NCI-H510A (cell line): ENCODE data around the gene HDAC4.
"Not testable (repeated sequence)": the region's sequence is repeated elsewhere in the genome, so short reads cannot be mapped to it uniquely, and the experiment has no call there.

Source experiments
- DNase-seq: peaks from one replicate; lab custom pipeline; 2025; lab: John Stamatoyannopoulos, UW

The HDAC4 gene

GRCh38 chr2:239042551-239043320 is 358.1 kb downstream of the HDAC4 start:
- no peak for DNase-seq

GRCh38 chr2:239042046-239042445 is 358.8 kb downstream of the HDAC4 start:
- DNase-seq, result no peak

- no peak for DNase-seq
Observed at GRCh38 chr2:239041062-239041461, 359.8 kb downstream of the HDAC4 start.

GRCh38 chr2:239040152-239040761 is 360.6 kb downstream of the HDAC4 start:
- no peak for DNase-seq

GRCh38 chr2:239039479-239039861 is 361.4 kb downstream of the HDAC4 start:
- no peak for DNase-seq

GRCh38 chr2:239038773-239039478 is 361.9 kb downstream of the HDAC4 start:
- DNase-seq, result no peak

- not testable (repeated sequence) for DNase-seq
Observed at GRCh38 chr2:239038284-239038683, 362.5 kb downstream of the HDAC4 start.

- no peak for DNase-seq
Observed at GRCh38 chr2:239037559-239037910, 363.3 kb downstream of the HDAC4 start.

GRCh38 chr2:239036819-239037558 is 363.8 kb downstream of the HDAC4 start:
- no peak for DNase-seq

GRCh38 chr2:239035997-239036731 is 364.7 kb downstream of the HDAC4 start:
- DNase-seq, result no peak

GRCh38 chr2:239035361-239035814 is 365.4 kb downstream of the HDAC4 start:
- no peak for DNase-seq

GRCh38 chr2:239034561-239035341 is 366.1 kb downstream of the HDAC4 start:
- DNase-seq, result no peak

GRCh38 chr2:239033801-239034560 is 366.8 kb downstream of the HDAC4 start:
- DNase-seq, result no peak

GRCh38 chr2:239029958-239030357 is 370.9 kb downstream of the HDAC4 start:
- no peak for DNase-seq

- DNase-seq, result no peak
Observed at GRCh38 chr2:239028253-239028619, 372.6 kb downstream of the HDAC4 start.

- DNase-seq, result no peak
Observed at GRCh38 chr2:239027391-239028252, 373.2 kb downstream of the HDAC4 start.

- DNase-seq, result no peak
Observed at GRCh38 chr2:239026711-239027361, 374.0 kb downstream of the HDAC4 start.

- no peak for DNase-seq
Observed at GRCh38 chr2:239025951-239026461, 374.8 kb downstream of the HDAC4 start.
